HG02885 (cell line): ENCODE measurements around the gene MDC1.

Experiments
- ATAC-seq: cut with Tn5 transposase; IDR thresholded peaks from one replicate; pipeline ENCODE4 v1.9.1; 2021; ENCODE audit warnings: mild to moderate bottlenecking; ENCODE audit not compliant: unreplicated experiment, poor library complexity

MDC1 gene

GRCh38 chr6:30709101-30709868 lies 7.8 kb downstream of the MDC1 start:
- no peak for ATAC-seq

GRCh38 chr6:30707281-30707850 lies 9.7 kb downstream of the MDC1 start:
- ATAC-seq: no peak

GRCh38 chr6:30705620-30706019 lies 11.5 kb downstream of the MDC1 start:
- no peak for ATAC-seq

GRCh38 chr6:30703821-30704220 lies 13.3 kb downstream of the MDC1 start:
- ATAC-seq: no peak

- ATAC-seq: no peak
Measured at GRCh38 chr6:30703011-30703410, 14.1 kb downstream of the MDC1 start.

GRCh38 chr6:30700340-30700739 lies 16.7 kb downstream of the MDC1 start:
- ATAC-seq: no peak

GRCh38 chr6:30696432-30696831 lies 20.6 kb downstream of the MDC1 start:
- no peak for ATAC-seq

GRCh38 chr6:30691208-30691847 lies 25.8 kb downstream of the MDC1 start:
- ATAC-seq: no peak

- ATAC-seq: peak; percentile 45
Measured at GRCh38 chr6:30690403-30691207, 26.5 kb downstream of the MDC1 start, which contains the start of gene NRM. NRM (minus strand) TSS chr6:30690984; CDS start chr6:30690974, 10 bp downstream.

GRCh38 chr6:30689985-30690384 lies 27.1 kb downstream of the MDC1 start:
- no peak for ATAC-seq

GRCh38 chr6:30689022-30689865 lies 27.8 kb downstream of the MDC1 start:
- no peak for ATAC-seq

- no peak for ATAC-seq
Measured at GRCh38 chr6:30688569-30688968, 28.5 kb downstream of the MDC1 start.

GRCh38 chr6:30687659-30688431 lies 29.2 kb downstream of the MDC1 start:
- no peak for ATAC-seq

GRCh38 chr6:30686908-30687658 lies 30.0 kb downstream of the MDC1 start:
- ATAC-seq: peak; percentile 42

GRCh38 chr6:30686009-30686907 lies 30.8 kb downstream of the MDC1 start, which contains the start of gene PPP1R18:
PPP1R18 (minus strand) TSS chr6:30686645; CDS start chr6:30686018, 627 bp downstream.
- peak; percentile 23 for ATAC-seq

GRCh38 chr6:30685157-30686008 lies 31.7 kb downstream of the MDC1 start:
- no peak for ATAC-seq
